ENCODE results near the gene NEK10.

The NEK10 gene

GRCh38 chr3:27160146-27160545 is 209.0 kb downstream of the NEK10 start:
- no peak for DNase-seq

- DNase-seq: no peak
Measured at GRCh38 chr3:27147215-27147614, 222.0 kb downstream of the NEK10 start.

DNA sequence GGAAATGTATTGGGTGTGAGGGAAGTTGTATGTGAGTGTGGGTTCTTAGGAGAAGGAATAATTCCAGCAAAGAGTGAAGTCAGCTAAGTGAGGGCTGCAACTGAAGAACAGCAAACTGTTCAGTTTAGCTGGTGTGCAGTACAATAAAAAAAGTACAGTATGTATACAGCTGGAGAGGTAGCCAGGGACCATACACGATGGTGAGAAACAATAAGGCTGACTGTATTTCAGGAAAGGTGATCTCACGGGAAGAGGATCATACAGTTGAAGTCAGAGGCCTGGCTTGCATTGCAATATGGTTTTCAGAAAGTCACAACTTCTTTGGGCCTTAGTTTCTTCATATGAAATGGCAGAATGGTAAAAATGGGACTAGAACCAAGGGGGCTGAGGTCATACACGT is 222.4 kb downstream of the NEK10 start:
- no peak for DNase-seq

- no peak for DNase-seq
Measured at GRCh38 chr3:27145719-27146118, 223.5 kb downstream of the NEK10 start.

GRCh38 chr3:27141668-27142067 is 227.5 kb downstream of the NEK10 start:
- no peak for DNase-seq

DNA sequence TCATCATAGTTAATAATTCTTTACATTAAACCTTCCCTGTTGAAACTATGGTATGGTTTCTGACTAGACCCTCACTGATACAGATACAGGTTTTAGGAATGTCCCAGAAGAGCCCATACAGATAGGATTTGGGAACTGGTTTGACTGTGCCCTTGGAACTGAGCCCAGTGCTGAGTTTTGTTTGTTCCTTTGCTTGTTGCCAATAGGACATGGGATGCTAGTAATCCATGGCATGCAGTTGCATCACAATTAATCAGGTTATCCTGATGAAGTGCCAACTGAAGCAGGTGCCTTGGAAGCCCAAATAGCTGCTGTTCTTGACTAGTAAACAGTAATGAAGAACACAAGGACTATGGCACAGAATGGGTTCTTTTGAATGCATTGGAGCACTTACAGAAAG is 230.6 kb downstream of the NEK10 start:
- no peak for DNase-seq

DNA sequence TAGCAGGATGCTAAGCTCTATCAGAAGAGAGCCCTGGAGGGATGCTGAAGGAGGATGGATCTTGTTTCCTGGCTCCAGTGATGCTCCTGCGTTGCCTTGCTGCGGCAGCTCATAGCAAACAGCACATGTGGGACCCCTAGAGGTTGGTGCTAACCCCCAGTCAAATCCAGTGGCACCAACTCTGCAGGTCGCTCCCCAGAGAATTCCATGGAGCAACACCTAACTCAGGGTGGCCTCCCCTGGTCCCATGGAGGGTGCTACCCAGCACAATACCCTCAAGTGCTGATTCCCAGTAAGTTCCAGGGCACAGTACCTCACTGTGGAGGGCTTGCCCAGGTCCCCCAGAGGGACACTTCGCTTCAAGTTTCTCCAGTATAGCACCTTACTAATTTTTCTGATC is 231.2 kb downstream of the NEK10 start:
- DNase-seq: no peak

DNA sequence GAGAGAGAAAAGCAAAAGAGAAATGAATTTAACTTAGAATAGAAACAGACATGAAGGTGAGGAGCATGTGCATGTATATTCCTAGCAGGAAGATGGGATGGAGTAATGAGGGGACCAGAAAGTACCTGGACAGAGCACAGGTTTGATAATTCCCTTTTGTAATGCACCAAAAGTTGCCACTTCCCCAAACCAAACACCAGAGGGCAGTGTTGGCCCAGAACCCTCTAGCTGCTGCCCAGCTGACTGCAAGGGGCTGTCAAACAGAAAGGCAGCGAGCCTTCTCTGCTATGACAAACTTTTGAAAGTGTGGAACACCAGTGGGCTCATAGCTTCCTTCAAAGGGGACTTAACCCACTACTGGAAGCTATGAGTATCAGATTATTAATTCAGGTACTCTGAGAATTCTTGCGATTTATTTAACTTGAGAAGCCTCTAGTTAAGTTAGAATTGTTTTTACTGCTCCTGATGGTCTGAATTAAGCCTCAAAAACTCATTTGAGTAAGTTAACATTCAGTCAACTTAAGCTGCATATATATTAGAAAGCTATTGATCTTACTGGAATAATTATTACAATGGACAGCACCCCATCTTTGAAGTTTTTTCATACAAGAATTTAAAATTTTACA is 234.9 kb downstream of the NEK10 start:
- peak; percentile 29 to 39 for DNase-seq

- no peak for DNase-seq
Measured at GRCh38 chr3:27133060-27133459, 236.1 kb downstream of the NEK10 start.

DNA sequence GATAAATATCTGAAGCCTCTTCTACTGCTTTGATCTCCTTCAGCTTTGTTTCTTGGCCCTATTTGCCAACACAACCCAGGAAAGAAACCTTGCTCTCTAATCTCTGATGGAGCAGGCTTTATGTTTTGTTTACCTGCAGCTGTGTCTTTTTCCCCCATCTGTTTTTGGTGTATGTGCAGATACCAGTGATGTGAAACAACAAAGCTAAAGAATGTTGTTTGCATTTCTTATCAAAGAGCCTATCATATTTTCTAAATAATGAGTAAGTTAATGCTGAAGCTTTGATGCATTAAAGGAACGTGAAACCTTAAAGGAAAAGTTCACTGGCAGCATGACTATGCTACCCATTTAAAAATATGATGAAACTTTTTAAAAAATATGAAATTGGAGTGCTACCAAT is 238.4 kb downstream of the NEK10 start:
- DNase-seq: no peak

GRCh38 chr3:27127879-27128278 is 241.3 kb downstream of the NEK10 start:
- DNase-seq: no peak

- DNase-seq: no peak
Measured at GRCh38 chr3:27127195-27127594, 242.0 kb downstream of the NEK10 start.

- no peak for DNase-seq
Measured at GRCh38 chr3:27125821-27126501, 243.2 kb downstream of the NEK10 start.

GRCh38 chr3:27119639-27120038 is 249.5 kb downstream of the NEK10 start:
- DNase-seq: no peak

DNA sequence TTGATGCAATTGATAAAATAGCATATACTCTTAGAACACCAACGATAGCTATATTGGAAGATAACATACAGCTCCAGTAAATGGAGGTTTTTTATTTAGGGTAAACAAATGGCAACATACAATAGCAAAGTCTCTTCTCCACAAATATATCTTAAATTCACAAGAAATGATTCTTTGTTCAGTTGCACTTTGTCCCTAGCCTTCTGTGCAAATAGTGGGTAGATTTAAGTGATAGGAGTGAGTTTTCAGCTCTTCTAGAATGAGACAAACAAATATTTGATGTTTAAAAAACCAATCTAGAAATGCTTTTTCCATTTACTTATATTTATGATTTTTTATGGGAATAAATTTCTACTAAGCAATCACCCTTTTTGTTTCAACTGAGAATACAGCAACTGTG is 253.8 kb downstream of the NEK10 start:
- DNase-seq: no peak

- DNase-seq: no peak
Measured at GRCh38 chr3:27114684-27115083, 254.5 kb downstream of the NEK10 start.

GRCh38 chr3:27114129-27114528 is 255.1 kb downstream of the NEK10 start:
- DNase-seq: no peak

DNA sequence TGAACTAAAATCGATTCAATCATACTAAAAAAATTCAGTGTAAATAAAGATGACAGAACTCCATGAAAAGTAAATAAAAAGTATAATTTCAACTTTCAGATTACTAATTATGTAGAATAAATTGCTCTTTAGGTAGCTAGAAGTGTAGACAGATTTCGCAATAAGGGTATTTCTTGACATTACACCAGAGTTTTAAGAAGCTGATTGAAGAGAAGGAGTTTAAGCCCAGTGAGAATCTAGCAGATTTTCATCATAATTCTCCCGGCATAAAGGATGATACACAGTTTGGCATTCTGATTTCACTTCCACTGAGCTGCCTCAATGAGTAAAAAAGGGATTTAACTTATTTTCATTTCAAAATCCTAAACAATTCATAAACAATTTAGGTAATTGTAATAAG is 259.2 kb downstream of the NEK10 start:
- DNase-seq: no peak

GRCh38 chr3:27108322-27108721 is 260.9 kb downstream of the NEK10 start:
- no peak for DNase-seq

- DNase-seq: no peak
Measured at GRCh38 chr3:27105904-27106303, 263.3 kb downstream of the NEK10 start.

GRCh38 chr3:27097182-27097581 is 272.0 kb downstream of the NEK10 start:
- DNase-seq: no peak

- DNase-seq: no peak
Measured at GRCh38 chr3:27095553-27096222, 273.5 kb downstream of the NEK10 start.

- DNase-seq: no peak
Measured at GRCh38 chr3:27094721-27095120, 274.5 kb downstream of the NEK10 start.

DNA sequence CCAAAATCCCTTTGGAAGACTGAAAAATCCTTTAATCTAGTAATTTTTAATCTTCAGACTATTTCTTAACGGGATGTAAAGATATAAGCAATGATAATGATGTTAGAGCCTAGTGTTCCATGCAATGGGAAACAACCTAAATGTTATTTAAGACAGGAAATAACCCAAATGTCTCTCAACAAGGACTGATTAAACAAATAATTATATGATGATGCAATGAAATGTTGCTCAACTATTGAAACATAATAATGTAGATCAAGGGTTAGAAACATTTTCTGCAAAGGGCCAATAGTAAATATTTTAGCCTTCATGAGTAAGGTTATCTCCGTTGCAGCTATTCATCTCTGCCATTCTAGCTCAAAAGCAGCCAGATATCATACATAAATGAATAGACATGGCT is 275.4 kb downstream of the NEK10 start:
- no peak for DNase-seq
